SK-N-SH treated with all-trans-retinoic acid at 6 μM for 48 hours (cell line): ENCODE results near the gene LARP4B.

Experiments used
- ATAC-seq: fragments of 200-7000 bp; cut with Tn5 transposase; 3 replicates; pipeline ENCODE4 v1.9.1; 2020; ENCODE audit warnings: mild to moderate bottlenecking, moderate library complexity
- ARNTL ChIP-seq: fragments of 450-650 bp; formaldehyde crosslinking; IDR thresholded peaks from 2 replicates; pipeline ENCODE4 v1.5.0; 2020; ENCODE audit warnings: low read depth, mild to moderate bottlenecking, moderate library complexity, borderline replicate concordance
- BACH2 ChIP-seq: fragments of 250-450 bp; sonication (Bioruptor Pico); IDR thresholded peaks from 2 replicates; pipeline ENCODE4 v1.9.0; 2021; ENCODE audit warnings: mild to moderate bottlenecking, borderline replicate concordance
- CSDC2 ChIP-seq: fragments of 250-450 bp; sonication (Bioruptor Pico); IDR thresholded peaks from 2 replicates; pipeline ENCODE4 v1.5.0; 2020; ENCODE audit warnings: mild to moderate bottlenecking, moderate library complexity
- ESRRG ChIP-seq: fragments of 250-450 bp; sonication (Bioruptor Pico); IDR thresholded peaks from 2 replicates; pipeline ENCODE4 v1.6.1; 2021; ENCODE audit warnings: mild to moderate bottlenecking
- GLIS3 ChIP-seq: fragments of 250-450 bp; sonication (Bioruptor Pico); IDR thresholded peaks from 2 replicates; pipeline ENCODE4 v1.5.0; 2020; ENCODE audit warnings: mild to moderate bottlenecking, moderate library complexity
- ISL1 ChIP-seq: fragments of 250-450 bp; sonication (Bioruptor Pico); IDR thresholded peaks from 2 replicates; pipeline ENCODE4 v2.1.2; 2022; ENCODE audit warnings: mild to moderate bottlenecking, moderate library complexity
- OSR1 ChIP-seq: fragments of 250-450 bp; sonication (Bioruptor Pico); IDR thresholded peaks from 2 replicates; pipeline ENCODE4 v1.8.0; 2022; ENCODE audit warnings: moderate library complexity, mild to moderate bottlenecking, inconsistent platforms
- PPARA ChIP-seq: fragments of 250-450 bp; sonication (Bioruptor Pico); IDR thresholded peaks from 2 replicates; pipeline ENCODE4 v1.5.0; 2020; ENCODE audit warnings: mild to moderate bottlenecking, borderline replicate concordance
- SNAI2 ChIP-seq: fragments of 250-450 bp; sonication (Bioruptor Pico); IDR thresholded peaks from 2 replicates; pipeline ENCODE4 v1.5.0; 2020; ENCODE audit warnings: mild to moderate bottlenecking, moderate library complexity
- TCF4 ChIP-seq: fragments of 250-450 bp; sonication (Bioruptor Pico); IDR thresholded peaks from 2 replicates; pipeline ENCODE4 v1.8.0; 2021; ENCODE audit warnings: mild to moderate bottlenecking, moderate library complexity, borderline replicate concordance
- TOX ChIP-seq: fragments of 250-450 bp; sonication (Bioruptor Pico); IDR thresholded peaks from 2 replicates; pipeline ENCODE4 v1.8.0; 2021; ENCODE audit warnings: mild to moderate bottlenecking, moderate library complexity, borderline replicate concordance
- ZC3H10 ChIP-seq: fragments of 250-450 bp; sonication (Bioruptor Pico); IDR thresholded peaks from 2 replicates; pipeline ENCODE4 v1.5.1; 2021; ENCODE audit warnings: mild to moderate bottlenecking, moderate library complexity
- ZNF565 ChIP-seq: fragments of 450-650 bp; formaldehyde crosslinking; conservative IDR thresholded peaks from 2 replicates; pipeline ENCODE4 v1.5.0; 2020; ENCODE audit warnings: low read depth, mild to moderate bottlenecking, moderate library complexity
- ZNF70 ChIP-seq: fragments of 450-650 bp; formaldehyde crosslinking; IDR thresholded peaks from 2 replicates; pipeline ENCODE4 v1.5.0; 2020; ENCODE audit warnings: mild to moderate bottlenecking, moderate library complexity
- ZNF8 ChIP-seq: fragments of 450-650 bp; formaldehyde crosslinking; IDR thresholded peaks from 2 replicates; pipeline ENCODE4 v1.5.0; 2020; ENCODE audit warnings: mild to moderate bottlenecking, moderate library complexity
- TF ChIP-seq, protein P1 (sequence below): fragments of 250-450 bp; sonication (Bioruptor Pico); IDR thresholded peaks from 2 replicates; pipeline ENCODE4 v1.8.0; 2020; ENCODE audit warnings: mild to moderate bottlenecking, moderate library complexity, borderline replicate concordance
- TF ChIP-seq, protein P2 (sequence below): fragments of 250-450 bp; sonication (Bioruptor Pico); IDR thresholded peaks from 2 replicates; pipeline ENCODE4 v1.8.0; 2021; ENCODE audit warnings: low read depth, mild to moderate bottlenecking, moderate library complexity, borderline replicate concordance
- TF ChIP-seq, protein P3 (sequence below): fragments of 250-450 bp; sonication (Bioruptor Pico); IDR thresholded peaks from 2 replicates; pipeline ENCODE4 v1.5.1; 2020; ENCODE audit warnings: low read depth, mild to moderate bottlenecking, moderate library complexity
- TF ChIP-seq, protein P4 (sequence below): fragments of 250-450 bp; sonication (Bioruptor Pico); IDR thresholded peaks from 2 replicates; pipeline ENCODE4 v1.5.1; 2021; ENCODE audit warnings: mild to moderate bottlenecking, moderate library complexity

The LARP4B gene

DNA sequence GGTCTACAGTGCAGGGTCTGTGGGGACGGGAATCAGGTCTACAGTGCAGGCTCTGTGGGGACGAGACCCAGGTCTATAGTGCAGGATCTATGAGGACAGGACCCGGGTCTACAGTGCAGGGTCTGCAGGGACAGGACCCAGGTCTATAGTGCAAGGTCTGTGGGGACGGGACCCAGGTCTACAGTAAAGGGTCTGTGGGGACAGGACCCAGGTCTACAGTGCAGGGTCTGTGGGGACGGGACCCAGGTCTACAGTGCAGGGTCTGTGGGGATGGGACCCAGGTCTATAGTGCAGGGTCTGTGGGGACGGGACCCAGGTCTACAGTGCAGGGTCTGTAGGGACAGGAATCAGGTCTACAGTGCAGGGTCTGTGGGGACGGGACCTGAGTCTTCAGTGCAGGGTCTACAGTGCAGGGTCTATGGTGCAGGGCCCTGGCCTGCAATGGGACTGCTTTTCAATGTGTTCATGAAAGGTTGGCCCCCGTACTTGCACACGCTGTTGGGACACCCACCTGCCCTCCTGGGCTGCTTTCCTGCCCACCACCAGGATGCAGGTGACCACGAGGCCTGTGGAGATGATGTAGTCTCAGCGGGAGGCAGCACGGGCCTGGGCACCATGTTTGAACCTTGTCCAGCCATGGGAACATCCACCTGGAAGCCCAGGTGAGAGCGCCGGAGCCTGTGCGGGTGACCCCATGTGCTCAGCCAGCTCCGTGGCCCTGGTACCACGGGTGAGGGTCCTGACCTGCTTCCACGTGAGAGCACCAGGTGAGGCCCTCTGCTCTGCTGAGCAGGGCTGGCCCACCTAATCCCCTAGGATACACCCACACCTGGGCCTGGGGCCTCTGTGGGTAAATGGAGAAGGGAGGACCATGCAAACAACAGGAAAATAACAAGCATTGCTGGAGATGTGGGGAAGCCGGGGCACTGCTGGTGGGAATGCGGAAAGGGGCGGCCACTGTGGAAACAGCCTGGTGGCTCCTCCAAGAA is 150.7 kb downstream of the LARP4B start:
- ATAC-seq: no peak
- TF ChIP-seq ISL1 (CRISPR knock-in tag) (no peak), ARNTL (CRISPR knock-in tag) (no peak), ZNF8 (no peak), GLIS3 (CRISPR knock-in tag) (no peak), OSR1 (CRISPR knock-in tag) (no peak), ZC3H10 (no peak), CSDC2 (CRISPR knock-in tag) (no peak), ZNF565 (CRISPR knock-in tag) (no peak), TOX (CRISPR knock-in tag) (no peak), PPARA (CRISPR knock-in tag) (no peak), ESRRG (no peak), TCF4 (CRISPR knock-in tag) (no peak), SNAI2 (no peak)
- TF ChIP-seq, protein P1, sequence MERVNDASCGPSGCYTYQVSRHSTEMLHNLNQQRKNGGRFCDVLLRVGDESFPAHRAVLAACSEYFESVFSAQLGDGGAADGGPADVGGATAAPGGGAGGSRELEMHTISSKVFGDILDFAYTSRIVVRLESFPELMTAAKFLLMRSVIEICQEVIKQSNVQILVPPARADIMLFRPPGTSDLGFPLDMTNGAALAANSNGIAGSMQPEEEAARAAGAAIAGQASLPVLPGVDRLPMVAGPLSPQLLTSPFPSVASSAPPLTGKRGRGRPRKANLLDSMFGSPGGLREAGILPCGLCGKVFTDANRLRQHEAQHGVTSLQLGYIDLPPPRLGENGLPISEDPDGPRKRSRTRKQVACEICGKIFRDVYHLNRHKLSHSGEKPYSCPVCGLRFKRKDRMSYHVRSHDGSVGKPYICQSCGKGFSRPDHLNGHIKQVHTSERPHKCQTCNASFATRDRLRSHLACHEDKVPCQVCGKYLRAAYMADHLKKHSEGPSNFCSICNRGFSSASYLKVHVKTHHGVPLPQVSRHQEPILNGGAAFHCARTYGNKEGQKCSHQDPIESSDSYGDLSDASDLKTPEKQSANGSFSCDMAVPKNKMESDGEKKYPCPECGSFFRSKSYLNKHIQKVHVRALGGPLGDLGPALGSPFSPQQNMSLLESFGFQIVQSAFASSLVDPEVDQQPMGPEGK (CRISPR knock-in tag): no peak
- TF ChIP-seq, protein P2, sequence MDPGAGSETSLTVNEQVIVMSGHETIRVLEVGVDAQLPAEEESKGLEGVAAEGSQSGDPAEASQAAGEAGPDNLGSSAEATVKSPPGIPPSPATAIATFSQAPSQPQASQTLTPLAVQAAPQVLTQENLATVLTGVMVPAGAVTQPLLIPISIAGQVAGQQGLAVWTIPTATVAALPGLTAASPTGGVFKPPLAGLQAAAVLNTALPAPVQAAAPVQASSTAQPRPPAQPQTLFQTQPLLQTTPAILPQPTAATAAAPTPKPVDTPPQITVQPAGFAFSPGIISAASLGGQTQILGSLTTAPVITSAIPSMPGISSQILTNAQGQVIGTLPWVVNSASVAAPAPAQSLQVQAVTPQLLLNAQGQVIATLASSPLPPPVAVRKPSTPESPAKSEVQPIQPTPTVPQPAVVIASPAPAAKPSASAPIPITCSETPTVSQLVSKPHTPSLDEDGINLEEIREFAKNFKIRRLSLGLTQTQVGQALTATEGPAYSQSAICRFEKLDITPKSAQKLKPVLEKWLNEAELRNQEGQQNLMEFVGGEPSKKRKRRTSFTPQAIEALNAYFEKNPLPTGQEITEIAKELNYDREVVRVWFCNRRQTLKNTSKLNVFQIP (CRISPR knock-in tag): no peak
- TF ChIP-seq, protein P3, sequence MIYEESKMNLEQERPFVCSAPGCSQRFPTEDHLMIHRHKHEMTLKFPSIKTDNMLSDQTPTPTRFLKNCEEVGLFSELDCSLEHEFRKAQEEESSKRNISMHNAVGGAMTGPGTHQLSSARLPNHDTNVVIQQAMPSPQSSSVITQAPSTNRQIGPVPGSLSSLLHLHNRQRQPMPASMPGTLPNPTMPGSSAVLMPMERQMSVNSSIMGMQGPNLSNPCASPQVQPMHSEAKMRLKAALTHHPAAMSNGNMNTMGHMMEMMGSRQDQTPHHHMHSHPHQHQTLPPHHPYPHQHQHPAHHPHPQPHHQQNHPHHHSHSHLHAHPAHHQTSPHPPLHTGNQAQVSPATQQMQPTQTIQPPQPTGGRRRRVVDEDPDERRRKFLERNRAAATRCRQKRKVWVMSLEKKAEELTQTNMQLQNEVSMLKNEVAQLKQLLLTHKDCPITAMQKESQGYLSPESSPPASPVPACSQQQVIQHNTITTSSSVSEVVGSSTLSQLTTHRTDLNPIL (CRISPR knock-in tag): no peak
- TF ChIP-seq, protein P4, sequence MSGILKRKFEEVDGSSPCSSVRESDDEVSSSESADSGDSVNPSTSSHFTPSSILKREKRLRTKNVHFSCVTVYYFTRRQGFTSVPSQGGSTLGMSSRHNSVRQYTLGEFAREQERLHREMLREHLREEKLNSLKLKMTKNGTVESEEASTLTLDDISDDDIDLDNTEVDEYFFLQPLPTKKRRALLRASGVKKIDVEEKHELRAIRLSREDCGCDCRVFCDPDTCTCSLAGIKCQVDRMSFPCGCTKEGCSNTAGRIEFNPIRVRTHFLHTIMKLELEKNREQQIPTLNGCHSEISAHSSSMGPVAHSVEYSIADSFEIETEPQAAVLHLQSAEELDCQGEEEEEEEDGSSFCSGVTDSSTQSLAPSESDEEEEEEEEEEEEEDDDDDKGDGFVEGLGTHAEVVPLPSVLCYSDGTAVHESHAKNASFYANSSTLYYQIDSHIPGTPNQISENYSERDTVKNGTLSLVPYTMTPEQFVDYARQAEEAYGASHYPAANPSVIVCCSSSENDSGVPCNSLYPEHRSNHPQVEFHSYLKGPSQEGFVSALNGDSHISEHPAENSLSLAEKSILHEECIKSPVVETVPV (CRISPR knock-in tag): no peak

DNA sequence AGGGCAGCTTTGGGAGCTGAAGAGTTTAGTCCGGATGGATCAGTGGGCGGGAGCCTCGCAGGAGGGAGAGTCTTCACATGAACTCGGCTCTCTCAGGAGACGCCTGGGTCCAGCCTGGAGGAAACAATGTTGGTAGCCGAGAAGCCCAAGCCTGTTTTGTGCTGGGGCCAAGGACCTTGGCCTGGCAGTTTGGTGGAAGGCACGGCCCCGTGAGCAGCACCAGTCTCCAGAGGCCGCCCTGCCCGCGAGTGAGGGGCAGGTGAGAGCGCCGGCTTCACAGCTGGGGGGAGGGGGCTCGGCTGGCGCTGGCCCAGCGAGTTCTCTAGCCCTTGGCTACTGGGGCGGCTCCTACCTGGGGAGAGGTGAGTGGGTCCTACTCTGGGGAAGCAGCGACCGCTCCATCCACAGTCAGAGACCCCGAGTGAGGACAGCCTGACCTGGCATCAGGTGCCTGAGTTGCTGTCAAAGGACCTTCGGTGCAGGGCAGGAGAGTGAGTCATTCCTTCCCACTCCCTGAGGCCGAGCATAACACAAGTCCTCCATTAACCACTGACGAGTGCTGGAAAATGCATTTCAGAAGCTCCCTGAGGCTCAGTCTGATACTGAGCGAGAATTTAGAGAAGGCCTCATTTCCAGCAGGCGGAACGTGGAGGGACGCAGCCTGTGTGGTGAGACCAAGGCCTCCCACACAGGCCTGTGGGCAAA is 152.7 kb downstream of the LARP4B start:
- TF ChIP-seq ZC3H10 (no peak), TCF4 (CRISPR knock-in tag) (no peak), ISL1 (CRISPR knock-in tag) (no peak), BACH2 (CRISPR knock-in tag) (no peak), ZNF70 (CRISPR knock-in tag) (no peak)
- TF ChIP-seq, protein P3 (CRISPR knock-in tag): no peak
- peak; percentile 29; the same call in 1 of the 3 replicates for ATAC-seq

DNA sequence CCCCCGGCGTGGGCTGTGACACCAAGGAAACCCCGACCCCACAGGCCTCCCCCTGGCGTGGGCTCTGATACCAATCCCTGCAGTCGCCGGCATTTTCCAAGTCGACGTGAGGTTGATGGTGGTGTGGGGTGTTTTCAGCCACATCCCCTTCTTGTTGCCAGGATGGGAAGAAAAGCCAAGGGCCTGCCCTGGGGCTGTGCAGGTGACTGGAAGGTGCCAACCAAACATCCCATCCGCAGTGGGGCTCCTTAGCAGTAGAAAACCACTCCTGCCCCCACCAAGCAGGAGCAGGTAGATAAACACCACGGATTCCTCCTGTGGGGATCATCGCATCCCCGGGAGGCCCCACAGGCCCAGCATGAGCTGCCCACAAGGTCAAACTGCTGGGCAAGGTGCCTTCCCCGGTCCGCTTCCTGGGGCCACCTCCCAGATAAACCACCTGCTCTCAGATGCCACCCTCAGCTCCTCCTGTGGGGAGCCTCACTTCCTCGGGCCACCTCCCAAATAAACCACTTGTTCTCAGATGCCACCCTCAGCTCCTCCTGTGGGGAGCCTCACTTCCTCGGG is 153.5 kb downstream of the LARP4B start:
- ATAC-seq: no peak
- TF ChIP-seq OSR1 (CRISPR knock-in tag) (no peak), ZNF70 (CRISPR knock-in tag) (no peak), TCF4 (CRISPR knock-in tag) (no peak), ZC3H10 (no peak), ISL1 (CRISPR knock-in tag) (no peak), PPARA (CRISPR knock-in tag) (no peak)
- TF ChIP-seq, protein P3 (CRISPR knock-in tag): no peak
- TF ChIP-seq, protein P1 (CRISPR knock-in tag): no peak
- TF ChIP-seq, protein P4 (CRISPR knock-in tag): no peak
